ENCODE measurements around the gene NKAIN2. TPM values are rescaled to one million over a fixed set of nuclear protein-coding genes. Genes with fewer than 3 reads are reported as not detected.

The NKAIN2 gene
- total RNA-seq, 1 experiment from 2014 or later, result 2.2 TPM

DNA sequence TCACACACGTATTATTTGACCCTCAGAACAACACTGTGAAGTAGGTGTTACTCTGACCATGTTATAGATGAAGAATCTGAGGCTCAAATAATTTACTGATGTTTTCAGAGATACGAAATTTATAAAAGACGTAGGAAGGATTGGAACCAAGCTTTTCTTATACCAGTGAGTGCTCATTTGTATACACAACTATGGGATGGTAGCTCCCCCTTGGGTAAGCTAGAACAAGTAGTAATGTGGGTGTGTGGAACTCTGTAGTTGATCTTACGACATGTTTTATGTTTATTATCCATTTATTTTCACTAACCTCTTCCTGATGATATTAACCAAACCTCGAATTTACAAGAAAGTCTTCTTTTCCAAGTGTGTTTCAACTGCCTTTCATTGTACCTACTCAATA, 248.5 kb downstream of the NKAIN2 start:
- CTCF ChIA-PET, result no interaction called here
- POLR2A ChIA-PET (ENCODE audit: low non-redundant PET), result no interaction called here
- Histone ChIP-seq H3K27me3 (replicated peaks; ENCODE audit: insufficient read depth, low read depth, low read length, poor library complexity) (peaks cover 3% of the 10 kb centered on the region), H3K9me3 (ENCODE audit: low read depth, low read length, poor library complexity, severe bottlenecking) (no peaks in the 10 kb centered on the region), H3K4me1 (ENCODE audit: insufficient read depth, low read length, poor library complexity, severe bottlenecking) (no peaks in the 10 kb centered on the region), H3K36me3 (ENCODE audit: insufficient read depth, low read length, poor library complexity, severe bottlenecking) (no peaks in the 10 kb centered on the region), H3K27ac (ENCODE audit: low read depth, low read length, poor library complexity, severe bottlenecking) (no peak overlapping the region), H3K4me3 (ENCODE audit: low read depth, low read length, poor library complexity, severe bottlenecking) (no peak overlapping the region)
- no TSS peak for BruUV-seq (replicated peaks)
- DNase-seq (ENCODE audit: low spot score), result no peak
- intact Hi-C loops (cut with micrococcal nuclease; ENCODE audit: unreplicated experiment), result no loop called here
- TF ChIP-seq, protein P1, sequence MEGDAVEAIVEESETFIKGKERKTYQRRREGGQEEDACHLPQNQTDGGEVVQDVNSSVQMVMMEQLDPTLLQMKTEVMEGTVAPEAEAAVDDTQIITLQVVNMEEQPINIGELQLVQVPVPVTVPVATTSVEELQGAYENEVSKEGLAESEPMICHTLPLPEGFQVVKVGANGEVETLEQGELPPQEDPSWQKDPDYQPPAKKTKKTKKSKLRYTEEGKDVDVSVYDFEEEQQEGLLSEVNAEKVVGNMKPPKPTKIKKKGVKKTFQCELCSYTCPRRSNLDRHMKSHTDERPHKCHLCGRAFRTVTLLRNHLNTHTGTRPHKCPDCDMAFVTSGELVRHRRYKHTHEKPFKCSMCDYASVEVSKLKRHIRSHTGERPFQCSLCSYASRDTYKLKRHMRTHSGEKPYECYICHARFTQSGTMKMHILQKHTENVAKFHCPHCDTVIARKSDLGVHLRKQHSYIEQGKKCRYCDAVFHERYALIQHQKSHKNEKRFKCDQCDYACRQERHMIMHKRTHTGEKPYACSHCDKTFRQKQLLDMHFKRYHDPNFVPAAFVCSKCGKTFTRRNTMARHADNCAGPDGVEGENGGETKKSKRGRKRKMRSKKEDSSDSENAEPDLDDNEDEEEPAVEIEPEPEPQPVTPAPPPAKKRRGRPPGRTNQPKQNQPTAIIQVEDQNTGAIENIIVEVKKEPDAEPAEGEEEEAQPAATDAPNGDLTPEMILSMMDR (conservative IDR thresholded peaks at IDR 0.05; ENCODE audit: low read depth, low read length), result no peak
- no peak for TF ChIP-seq EZH2 (IDR thresholded peaks at IDR 0.05; ENCODE audit: borderline replicate concordance, low read depth, low read length, poor library complexity, severe bottlenecking)

DNA sequence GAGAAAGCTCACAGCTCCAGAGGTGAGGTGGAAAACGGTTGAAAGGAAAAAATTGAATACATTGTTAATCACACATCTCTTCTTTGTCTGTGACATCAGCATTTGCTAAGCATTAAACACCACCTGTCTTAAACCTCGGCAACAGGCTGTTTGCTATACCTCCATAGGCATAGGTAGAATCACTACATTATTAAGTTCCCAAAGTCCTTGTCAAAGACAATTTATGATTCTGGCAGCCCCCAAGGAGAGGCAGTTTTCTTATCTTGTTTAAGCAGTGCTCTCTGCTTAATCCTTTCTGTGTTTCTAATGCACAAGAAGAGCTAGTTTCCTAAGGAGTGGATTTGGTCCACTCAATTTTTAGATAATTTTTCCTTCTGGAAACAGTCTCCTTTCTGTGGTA, 249.7 kb downstream of the NKAIN2 start:
- Histone ChIP-seq H3K27me3 (replicated peaks; ENCODE audit: insufficient read depth, low read depth, low read length, poor library complexity) (peaks cover 3% of the 10 kb centered on the region), H3K4me3 (ENCODE audit: low read depth, low read length, poor library complexity, severe bottlenecking) (no peak overlapping the region), H3K9me3 (ENCODE audit: low read depth, low read length, poor library complexity, severe bottlenecking) (no peaks in the 10 kb centered on the region), H3K4me1 (ENCODE audit: insufficient read depth, low read length, poor library complexity, severe bottlenecking) (no peaks in the 10 kb centered on the region), H3K36me3 (ENCODE audit: insufficient read depth, low read length, poor library complexity, severe bottlenecking) (no peaks in the 10 kb centered on the region), H3K27ac (ENCODE audit: low read depth, low read length, poor library complexity, severe bottlenecking) (no peak overlapping the region)
- ChIA-PET POLR2A (ENCODE audit: low non-redundant PET) (no interaction called here), CTCF (no interaction called here)
- no peak for TF ChIP-seq EZH2 (IDR thresholded peaks at IDR 0.05; ENCODE audit: borderline replicate concordance, low read depth, low read length, poor library complexity, severe bottlenecking)
- TF ChIP-seq, protein P1 (conservative IDR thresholded peaks at IDR 0.05; ENCODE audit: low read depth, low read length), result no peak
- intact Hi-C loops (cut with micrococcal nuclease; ENCODE audit: unreplicated experiment), result no loop called here
- DNase-seq (ENCODE audit: low spot score), result no peak
- BruUV-seq (replicated peaks), result no TSS peak

DNA sequence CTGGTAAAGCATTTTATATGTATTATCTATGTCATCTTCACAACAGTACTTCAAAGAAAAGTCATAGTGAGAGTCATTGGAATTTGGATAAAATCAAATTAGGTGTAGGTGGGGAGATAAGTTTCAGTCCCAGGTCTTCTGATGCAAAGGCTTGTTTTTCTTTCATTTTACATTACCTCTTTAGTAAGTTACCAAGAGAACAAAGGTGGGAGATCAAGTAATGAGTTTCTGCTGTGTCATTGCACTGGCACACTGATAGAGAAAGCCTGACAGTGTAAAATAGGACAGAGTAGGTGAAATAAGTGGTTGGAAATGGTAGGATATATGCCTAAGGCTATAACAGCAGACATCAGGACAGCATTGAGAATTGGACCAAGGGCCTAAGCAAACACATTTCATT, 250.4 kb downstream of the NKAIN2 start:
- ChIA-PET CTCF (no interaction called here), POLR2A (ENCODE audit: low non-redundant PET) (no interaction called here)
- Histone ChIP-seq H3K27me3 (replicated peaks; ENCODE audit: insufficient read depth, low read depth, low read length, poor library complexity) (peaks cover 3% of the 10 kb centered on the region), H3K4me1 (ENCODE audit: insufficient read depth, low read length, poor library complexity, severe bottlenecking) (no peaks in the 10 kb centered on the region), H3K36me3 (ENCODE audit: insufficient read depth, low read length, poor library complexity, severe bottlenecking) (no peaks in the 10 kb centered on the region), H3K4me3 (ENCODE audit: low read depth, low read length, poor library complexity, severe bottlenecking) (no peak overlapping the region), H3K9me3 (ENCODE audit: low read depth, low read length, poor library complexity, severe bottlenecking) (no peaks in the 10 kb centered on the region), H3K27ac (ENCODE audit: low read depth, low read length, poor library complexity, severe bottlenecking) (no peak overlapping the region)
- TF ChIP-seq, protein P1 (conservative IDR thresholded peaks at IDR 0.05; ENCODE audit: low read depth, low read length), result no peak
- no peak for TF ChIP-seq EZH2 (IDR thresholded peaks at IDR 0.05; ENCODE audit: borderline replicate concordance, low read depth, low read length, poor library complexity, severe bottlenecking)
- no TSS peak for BruUV-seq (replicated peaks)
- DNase-seq (ENCODE audit: low spot score), result no peak
- intact Hi-C loops (cut with micrococcal nuclease; ENCODE audit: unreplicated experiment), result no loop called here
